H1 (cell line): ENCODE measurements around the gene CTAGE1.

Experiments
- BCL11A ChIP-seq, 2 experiments: IDR thresholded peaks; one replicate each; pipeline ENCODE4 v1.6.1; 2011; ENCODE audit warnings: low read depth in 2 of 2, low read length in 2 of 2, mild to moderate bottlenecking in 2 of 2
- CEBPB ChIP-seq: IDR thresholded peaks from 2 replicates; pipeline ENCODE4 v1.6.1; 2012; ENCODE audit warnings: low read depth, low read length
- EGR1 ChIP-seq: IDR thresholded peaks from 2 replicates; pipeline ENCODE4 v1.6.1; 2011; ENCODE audit warnings: low read depth, low read length, borderline replicate concordance
- EZH2 ChIP-seq: fragments of 200-600 bp; sonication (generic); IDR thresholded peaks from 2 replicates; pipeline ENCODE4 v1.7.1; 2012; ENCODE audit warnings: low read depth, mild to moderate bottlenecking, moderate library complexity, low read length, inconsistent platforms; ENCODE audit not compliant: severe bottlenecking
- FOSL1 ChIP-seq: IDR thresholded peaks from 2 replicates; pipeline ENCODE4 v1.6.1; 2011; ENCODE audit warnings: mild to moderate bottlenecking, low read depth, low read length, moderate library complexity; ENCODE audit not compliant: insufficient read depth
- POLR2AphosphoS5 ChIP-seq: IDR thresholded peaks from 2 replicates; pipeline ENCODE4 v1.6.1; 2011; ENCODE audit warnings: low read depth, low read length
- RAD21 ChIP-seq, 2 experiments: IDR thresholded peaks in 1 of 2; conservative IDR thresholded peaks in 1 of 2; 2 replicates each; pipeline ENCODE4 v1.6.1; 2011; ENCODE audit warnings: low read depth in 2 of 2, low read length in 2 of 2, improper control_type of control experiment in 1 of 2, inconsistent platforms in 1 of 2, mild to moderate bottlenecking in 1 of 2, moderate library complexity in 1 of 2
- RFX5 ChIP-seq: IDR thresholded peaks from 2 replicates; pipeline ENCODE4 v1.6.1; 2011; ENCODE audit warnings: low read depth, low read length, improper control_type of control experiment, borderline replicate concordance
- TCF12 ChIP-seq: IDR thresholded peaks from 2 replicates; pipeline ENCODE4 v1.6.1; 2011; ENCODE audit warnings: low read depth, mild to moderate bottlenecking, low read length
- TF ChIP-seq, protein P1 (sequence below), 3 experiments: IDR thresholded peaks; 1 replicate in 2 of 3; 2 replicates in 1 of 3; pipeline versions ENCODE4 v1.5.1 to v1.6.1; 2011; ENCODE audit warnings: low read length in 3 of 3, mild to moderate bottlenecking in 3 of 3, inconsistent platforms in 2 of 3, low read depth in 1 of 3, moderate library complexity in 1 of 3; ENCODE audit not compliant: insufficient read depth in 1 of 3; ENCODE audit errors: control extremely low read depth in 1 of 3
- TF ChIP-seq, protein P2 (sequence below): IDR thresholded peaks from 2 replicates; pipeline ENCODE4 v1.6.1; 2011; ENCODE audit warnings: low read depth, mild to moderate bottlenecking, low read length; ENCODE audit not compliant: insufficient read depth

DNA sequence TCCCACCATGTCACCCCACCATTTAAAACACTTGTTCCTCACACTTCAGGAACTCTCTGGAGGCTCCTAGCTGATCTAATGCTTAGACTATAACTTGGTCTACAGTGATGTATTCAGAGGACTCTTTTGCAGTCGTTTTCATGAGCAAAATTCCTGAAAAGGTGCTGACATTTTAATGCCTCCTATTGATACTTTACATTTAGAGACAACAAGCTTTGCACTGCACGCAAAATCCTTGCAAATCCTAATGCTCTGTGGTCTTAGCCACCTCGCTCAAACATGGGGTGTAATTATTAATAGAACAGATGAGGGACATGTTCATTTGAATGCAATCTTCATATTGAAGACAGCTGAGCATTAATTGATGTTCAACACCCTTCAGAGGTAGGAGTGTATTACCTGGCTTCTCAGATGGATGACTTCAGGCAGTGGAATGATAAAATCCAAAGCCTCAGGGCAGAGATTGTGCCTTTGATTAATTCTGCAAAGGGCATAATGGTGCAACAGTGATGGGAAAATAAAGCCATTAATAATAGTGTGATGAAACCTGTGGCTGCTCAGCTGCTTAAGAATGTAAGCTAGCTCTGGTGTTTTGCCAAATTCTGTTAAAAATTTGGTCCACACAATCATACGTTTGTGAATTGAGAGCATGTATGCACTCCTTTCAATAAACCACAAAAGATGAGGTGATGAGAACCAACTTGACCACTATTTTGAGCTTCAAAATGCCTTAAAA is 5.4 kb downstream of the CTAGE1 start:
- TF ChIP-seq, protein P1, sequence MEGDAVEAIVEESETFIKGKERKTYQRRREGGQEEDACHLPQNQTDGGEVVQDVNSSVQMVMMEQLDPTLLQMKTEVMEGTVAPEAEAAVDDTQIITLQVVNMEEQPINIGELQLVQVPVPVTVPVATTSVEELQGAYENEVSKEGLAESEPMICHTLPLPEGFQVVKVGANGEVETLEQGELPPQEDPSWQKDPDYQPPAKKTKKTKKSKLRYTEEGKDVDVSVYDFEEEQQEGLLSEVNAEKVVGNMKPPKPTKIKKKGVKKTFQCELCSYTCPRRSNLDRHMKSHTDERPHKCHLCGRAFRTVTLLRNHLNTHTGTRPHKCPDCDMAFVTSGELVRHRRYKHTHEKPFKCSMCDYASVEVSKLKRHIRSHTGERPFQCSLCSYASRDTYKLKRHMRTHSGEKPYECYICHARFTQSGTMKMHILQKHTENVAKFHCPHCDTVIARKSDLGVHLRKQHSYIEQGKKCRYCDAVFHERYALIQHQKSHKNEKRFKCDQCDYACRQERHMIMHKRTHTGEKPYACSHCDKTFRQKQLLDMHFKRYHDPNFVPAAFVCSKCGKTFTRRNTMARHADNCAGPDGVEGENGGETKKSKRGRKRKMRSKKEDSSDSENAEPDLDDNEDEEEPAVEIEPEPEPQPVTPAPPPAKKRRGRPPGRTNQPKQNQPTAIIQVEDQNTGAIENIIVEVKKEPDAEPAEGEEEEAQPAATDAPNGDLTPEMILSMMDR (IDR thresholded peaks at IDR 0.05; ENCODE audit: control extremely low read depth in 1 of 3, insufficient read depth in 1 of 3, low read depth in 1 of 3, low read length in 3 of 3): no peak
- TF ChIP-seq FOSL1 (no peak), TCF12 (no peak), POLR2AphosphoS5 (no peak), CEBPB (no peak), RFX5 (no peak), BCL11A (IDR thresholded peaks at IDR 0.05; ENCODE audit: low read depth in 2 of 2, low read length in 2 of 2) (no peak), EZH2 (no peak), RAD21 (IDR thresholded peaks at IDR 0.05 in 1 of 2, conservative IDR thresholded peaks at IDR 0.05 in 1 of 2; ENCODE audit: low read depth in 2 of 2, low read length in 2 of 2) (no peak), EGR1 (no peak)
- TF ChIP-seq, protein P2, sequence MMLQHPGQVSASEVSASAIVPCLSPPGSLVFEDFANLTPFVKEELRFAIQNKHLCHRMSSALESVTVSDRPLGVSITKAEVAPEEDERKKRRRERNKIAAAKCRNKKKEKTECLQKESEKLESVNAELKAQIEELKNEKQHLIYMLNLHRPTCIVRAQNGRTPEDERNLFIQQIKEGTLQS: no peak
